ENCODE data around the gene GGA1.
"Not testable (repeated sequence)": the region's sequence is repeated elsewhere in the genome, so short reads cannot be mapped to it uniquely, and the experiment has no call there.

GGA1 gene

DNA sequence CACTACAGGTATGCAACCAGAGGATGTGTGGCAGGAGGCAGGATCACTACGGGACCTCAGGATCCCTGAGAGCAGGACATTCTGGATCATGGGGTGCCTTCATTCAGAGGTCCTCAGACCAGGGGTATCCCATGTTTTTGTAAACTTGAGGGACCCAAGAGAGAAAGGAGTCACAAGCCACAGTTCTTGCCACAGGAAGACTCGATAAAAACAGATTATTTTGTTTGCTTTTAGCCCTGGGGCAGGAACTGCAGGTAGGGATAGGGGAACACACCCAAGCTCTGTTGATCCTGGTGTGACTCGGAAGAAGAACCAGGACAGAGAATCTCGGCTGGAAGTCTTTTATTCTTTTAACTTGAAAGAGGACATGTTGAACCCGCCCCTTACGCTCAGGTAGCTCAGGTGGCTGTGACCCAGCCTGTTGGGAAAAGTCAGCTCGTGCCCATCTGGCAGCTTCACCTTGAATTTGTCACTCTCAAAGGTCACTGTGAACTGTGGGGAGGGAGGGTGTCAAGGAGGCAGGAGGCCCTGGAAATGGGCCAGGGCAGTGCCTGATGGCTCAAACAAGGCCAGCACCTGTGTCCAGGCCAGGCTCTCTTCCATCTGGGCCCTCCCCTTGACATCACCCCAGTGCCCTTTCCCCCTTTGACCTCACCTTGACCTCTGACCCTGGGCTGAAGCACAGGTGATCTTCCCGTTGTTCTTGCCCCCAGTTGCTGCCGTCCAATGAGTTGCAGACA, 38.5 kb upstream of the GGA1 start:
- in situ Hi-C loops (cut with MboI; ENCODE audit: low sequenced_read_pairs), result no loop called here

DNA sequence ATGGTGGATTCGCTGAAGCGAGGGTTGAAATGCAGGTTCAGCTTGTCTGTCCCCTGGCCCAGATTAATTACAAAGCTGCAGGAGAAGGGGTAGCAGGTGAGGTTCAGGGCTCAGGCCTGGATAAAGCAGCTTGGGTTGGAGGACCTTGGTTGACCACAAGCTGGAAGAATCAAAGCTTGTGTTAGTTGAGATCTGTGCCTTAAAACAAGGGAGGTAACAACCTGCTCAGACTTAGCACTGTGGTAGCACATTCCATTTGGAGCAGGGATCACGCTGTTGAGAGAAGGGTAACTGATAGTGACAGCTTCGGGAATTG, 38.0 kb upstream of the GGA1 start:
- in situ Hi-C loops (cut with MboI; ENCODE audit: low sequenced_read_pairs), result no loop called here

DNA sequence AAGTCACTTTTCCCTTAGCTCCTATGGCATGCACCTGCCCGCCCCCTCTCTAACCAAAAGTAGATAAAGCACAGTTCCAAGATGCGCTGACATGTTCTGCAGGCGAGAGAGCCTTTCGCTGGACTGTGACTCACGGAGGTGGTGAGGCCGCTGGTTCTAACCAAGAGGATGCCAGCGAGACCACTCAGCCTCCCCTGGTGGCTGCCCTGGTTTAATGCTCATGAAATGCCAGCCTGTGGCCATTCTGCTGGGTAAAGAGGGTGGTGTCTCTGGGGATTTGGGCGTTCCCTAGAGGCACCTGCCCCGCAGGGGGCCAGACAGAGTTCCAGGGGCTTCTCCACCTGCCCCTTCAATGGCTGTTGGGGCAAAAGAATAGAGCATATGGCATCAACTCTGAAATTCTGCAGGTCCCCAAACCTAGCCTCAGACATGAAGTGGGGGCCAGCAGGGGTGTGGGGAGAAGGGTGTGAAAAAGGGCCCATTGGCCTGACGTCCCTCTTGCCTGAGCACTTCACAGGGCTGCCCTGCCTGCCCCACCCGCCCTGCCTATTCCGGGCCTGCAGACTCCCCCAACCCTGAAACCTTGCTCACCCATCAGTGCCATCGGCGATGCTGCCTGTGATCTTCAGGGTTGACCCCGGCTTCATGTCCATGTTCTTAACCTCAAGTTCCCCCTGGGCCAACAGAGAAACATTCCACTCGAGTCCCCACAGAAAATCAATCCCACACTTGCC, 37.2 kb upstream of the GGA1 start:
- in situ Hi-C loops (cut with MboI; ENCODE audit: low sequenced_read_pairs), result no loop called here

DNA sequence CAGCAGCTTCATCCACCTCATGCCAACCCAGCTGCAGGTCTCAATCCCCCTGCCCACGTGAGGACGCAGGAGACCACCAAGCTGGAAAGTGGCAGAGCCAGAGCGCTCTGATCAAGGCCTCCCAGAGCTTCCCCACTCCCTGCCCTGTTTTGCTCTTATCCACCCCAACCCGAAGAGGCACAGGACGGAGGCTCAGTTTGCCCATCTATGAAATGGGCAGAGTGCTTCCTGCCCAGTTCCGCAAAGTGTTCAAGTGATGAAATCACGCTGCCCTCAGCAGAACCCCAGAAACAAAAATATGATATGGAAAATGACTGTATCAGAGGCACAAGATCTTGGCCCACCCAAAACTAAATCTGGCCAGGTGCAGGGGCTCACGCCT, 36.7 kb upstream of the GGA1 start:
- in situ Hi-C loops (cut with MboI; ENCODE audit: low sequenced_read_pairs), result no loop called here

DNA sequence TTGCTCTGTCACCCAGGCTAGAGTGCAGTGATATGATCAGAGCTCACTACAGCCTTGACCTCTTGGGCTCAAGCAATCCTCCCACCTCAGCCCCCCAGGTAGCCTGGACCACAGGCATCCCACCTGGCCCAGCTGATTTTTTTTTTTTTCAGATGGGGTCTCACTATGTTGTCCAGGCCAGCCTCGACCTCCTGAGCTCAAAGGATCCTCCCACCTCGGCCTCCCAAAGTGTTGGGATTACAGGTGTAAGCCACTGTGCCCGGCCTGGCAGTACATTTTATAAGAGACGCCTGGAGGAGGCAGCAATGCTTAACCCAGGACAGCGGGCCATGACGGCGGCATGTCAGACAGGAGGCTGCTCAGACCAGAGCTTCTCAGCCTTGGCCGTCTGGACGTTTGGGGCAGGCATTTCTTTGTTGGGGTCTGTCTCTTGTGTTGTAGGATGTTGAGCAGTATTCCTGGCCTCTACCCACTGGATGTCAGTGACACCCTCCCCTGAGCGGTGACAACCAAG, 33.1 kb upstream of the GGA1 start:
- in situ Hi-C loops (cut with MboI; ENCODE audit: low sequenced_read_pairs), result no loop called here

DNA sequence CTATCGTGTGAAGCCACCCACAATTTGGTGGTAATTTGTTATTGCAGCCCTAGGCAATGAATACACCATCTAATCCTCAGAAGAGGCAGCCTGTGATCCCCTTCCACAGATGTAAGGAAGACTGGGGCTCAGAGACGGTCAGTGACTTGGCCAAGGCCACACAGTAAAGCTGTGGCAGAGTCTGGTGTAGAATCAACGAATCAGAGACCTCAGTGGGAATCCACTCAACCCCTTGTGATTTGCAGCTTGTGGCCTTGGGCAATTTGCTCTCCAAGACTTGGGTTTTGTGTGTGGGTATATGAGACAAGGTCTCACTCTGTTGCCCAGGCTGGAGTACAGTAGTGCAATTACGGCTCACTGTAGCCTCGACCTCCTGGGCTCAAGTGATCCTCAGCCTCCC, 30.6 kb upstream of the GGA1 start:
- in situ Hi-C loops (cut with MboI; ENCODE audit: low sequenced_read_pairs), result no loop called here

DNA sequence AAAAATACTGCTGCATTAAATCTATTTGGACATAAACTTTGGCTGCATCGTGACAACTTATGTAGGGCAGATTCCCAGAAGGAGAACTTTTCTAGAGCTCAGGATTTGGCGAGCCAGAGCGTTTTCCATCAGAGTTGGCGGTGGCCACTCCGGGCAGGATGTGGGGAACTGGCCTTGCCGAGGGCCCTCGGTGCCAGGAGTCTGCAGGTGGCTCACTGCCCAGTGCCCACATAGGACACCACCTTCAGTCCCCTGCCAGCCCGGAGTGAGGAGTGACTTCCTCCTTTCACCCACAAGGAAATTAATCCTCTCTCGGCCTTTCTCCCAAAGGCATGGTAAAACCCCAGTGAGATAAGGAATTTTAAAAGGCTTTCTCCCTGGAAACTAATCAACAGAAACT, 27.1 kb upstream of the GGA1 start:
- in situ Hi-C loops (cut with MboI; ENCODE audit: low sequenced_read_pairs), result no loop called here

DNA sequence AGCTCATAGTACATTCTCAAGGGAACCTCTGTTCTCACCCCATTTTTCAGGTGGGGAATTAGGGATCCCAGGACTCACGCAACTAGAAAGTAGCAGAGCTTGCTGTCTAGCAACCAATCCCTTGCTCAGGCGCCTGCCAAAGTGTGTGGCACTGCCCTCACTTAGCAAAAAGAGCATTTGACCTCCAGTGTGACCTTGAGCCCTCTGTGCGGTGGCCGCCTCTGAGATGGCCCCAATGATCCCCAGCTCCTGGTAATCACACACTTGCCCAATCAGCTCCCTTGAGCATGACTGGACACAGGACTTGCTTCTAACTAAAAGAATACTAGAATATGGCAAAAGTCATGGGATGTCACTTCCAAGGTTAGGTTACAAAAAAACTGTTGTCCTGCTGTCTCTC, 26.1 kb upstream of the GGA1 start:
- in situ Hi-C loops (cut with MboI; ENCODE audit: low sequenced_read_pairs), result no loop called here

DNA sequence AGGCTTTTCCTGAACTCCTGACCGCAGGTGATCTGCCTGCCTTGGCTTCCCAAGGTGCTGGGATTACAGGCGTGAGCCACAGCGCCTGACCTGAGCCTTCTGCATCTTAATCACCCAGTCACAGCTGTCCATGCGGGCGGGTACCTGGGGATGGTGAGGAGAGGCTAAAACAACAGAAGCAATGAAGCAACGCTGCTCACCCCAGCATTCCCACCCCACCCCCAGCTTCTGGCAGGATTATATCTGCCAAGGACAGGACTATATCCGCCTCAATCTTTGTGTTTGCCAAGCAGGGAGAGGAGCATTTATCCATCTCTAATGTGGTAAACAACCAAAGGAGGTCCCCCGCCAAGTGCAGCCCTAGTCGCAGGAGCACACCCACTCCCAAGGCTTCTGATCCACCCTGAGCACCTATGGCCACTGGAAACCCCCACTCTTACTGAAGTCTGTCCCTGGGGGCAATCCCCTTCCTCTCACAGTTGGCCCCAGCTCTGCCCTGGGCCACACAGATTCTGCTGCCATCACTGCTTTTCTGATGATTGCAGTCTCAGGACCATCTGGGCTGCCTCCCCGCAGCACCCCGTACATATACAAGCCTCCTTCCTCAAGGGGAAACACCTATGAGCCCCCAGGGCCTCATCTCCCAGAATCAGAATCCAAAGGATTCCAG, 20.0 kb upstream of the GGA1 start:
- in situ Hi-C loops (cut with MboI; ENCODE audit: low sequenced_read_pairs), result no loop called here

DNA sequence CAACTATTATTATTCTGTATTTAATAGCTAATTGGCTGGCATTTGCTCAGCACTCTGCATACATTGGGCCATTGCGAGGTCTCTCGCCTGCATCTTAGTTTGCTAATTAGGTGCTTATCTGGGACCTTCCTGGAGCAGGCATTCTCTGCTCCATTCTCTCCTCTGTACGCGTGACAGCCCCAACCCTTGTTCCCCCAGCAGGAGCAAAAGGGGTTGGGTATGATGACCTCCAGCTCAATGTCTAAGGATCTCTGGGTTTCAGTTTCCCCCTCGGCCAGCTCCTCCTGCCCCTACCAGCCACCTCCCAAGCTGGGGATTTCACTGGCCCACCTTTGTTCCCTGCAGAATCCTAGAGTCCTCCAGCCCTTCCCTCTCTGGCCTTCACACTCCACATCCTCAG, 19.0 kb upstream of the GGA1 start:
- in situ Hi-C loops (cut with MboI; ENCODE audit: low sequenced_read_pairs), result no loop called here

DNA sequence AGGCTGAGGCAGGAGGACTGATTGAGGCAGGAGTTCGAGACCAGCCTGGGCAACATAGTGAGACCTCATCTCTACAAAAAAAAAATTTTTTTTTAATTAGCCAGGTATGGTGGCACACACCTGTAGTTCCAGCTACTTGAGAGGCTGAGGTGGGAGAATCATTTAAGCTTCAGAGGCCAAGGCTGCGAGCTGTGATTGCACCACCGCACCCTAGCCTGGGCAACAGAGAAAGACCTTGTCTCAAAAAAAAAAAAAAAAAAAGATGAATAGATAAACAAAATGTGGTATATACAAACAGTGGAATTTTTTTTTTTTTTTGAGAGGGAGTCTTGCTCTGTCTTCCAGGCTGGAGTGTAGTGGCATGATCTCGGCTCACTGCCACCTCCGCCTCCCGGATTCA, 17.6 kb upstream of the GGA1 start:
- in situ Hi-C loops (cut with MboI; ENCODE audit: low sequenced_read_pairs), result not testable (repeated sequence)

DNA sequence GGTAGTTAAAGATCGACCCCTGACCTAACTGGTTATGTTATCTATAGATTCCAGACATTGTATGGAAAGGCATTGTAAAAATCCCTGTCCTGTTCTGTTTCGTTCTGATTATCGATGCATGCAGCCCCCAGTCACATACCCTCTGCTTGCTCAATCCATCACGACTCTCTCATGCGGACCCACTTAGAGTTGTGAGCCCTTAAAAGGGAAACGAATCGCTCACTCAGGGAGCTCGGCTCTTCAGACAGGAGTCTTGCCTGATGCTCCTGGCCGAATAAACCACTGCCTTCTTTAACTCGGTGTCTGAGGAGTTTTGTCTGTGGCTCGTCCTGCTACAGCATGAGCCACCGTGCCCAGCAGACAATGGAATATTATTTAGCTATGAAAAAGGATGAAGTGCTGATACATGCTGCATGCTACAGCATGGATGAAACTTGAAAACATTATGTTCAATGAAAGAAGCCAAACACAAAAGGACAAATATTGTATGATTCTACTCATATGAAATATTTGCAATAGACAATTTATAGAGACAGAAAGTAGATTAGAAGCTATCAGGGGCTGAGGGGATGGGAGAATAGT, 16.7 kb upstream of the GGA1 start:
- in situ Hi-C loops (cut with MboI; ENCODE audit: low sequenced_read_pairs), result no loop called here

DNA sequence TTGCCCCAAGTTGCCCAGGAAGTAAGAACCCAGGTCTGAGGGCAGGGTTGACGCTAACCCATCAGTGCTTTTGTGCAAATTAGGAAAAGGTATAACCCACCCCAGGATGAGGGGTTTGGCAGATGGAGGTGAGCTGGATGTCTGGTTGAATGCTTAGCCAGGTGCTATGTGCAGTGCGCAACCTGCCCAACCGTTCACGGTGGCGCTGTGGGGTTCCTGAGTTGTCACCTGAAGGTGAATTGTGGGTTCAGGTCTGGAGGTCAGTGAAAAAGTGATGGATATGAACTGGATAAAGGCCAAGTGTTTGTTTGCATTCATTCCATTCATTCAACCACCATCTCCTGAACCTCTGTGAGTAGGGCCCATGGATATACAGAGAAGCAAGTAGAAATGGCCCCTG, 14.4 kb upstream of the GGA1 start:
- in situ Hi-C loops (cut with MboI; ENCODE audit: low sequenced_read_pairs), result no loop called here

DNA sequence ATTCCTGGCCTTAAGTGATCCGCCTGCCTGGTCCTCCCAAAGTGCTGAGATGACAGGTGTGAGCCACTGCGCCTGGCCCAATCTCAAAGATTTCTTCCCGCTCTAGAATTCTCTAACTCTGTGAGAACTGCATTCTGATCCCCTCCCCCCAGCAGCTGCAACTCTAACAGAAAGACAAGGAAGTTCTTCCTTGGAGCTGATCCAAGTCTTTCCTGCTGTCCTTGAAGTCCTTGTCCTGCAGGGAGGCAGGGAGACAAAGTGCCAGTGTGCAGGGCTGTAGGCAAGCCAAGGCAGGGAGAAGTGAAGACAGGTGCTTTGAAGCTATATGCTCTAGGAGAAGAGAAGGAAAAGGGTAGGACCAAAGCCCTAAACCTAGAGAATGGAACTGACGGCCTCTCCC, 9.5 kb upstream of the GGA1 start:
- in situ Hi-C loops (cut with MboI; ENCODE audit: low sequenced_read_pairs), result no loop called here

DNA sequence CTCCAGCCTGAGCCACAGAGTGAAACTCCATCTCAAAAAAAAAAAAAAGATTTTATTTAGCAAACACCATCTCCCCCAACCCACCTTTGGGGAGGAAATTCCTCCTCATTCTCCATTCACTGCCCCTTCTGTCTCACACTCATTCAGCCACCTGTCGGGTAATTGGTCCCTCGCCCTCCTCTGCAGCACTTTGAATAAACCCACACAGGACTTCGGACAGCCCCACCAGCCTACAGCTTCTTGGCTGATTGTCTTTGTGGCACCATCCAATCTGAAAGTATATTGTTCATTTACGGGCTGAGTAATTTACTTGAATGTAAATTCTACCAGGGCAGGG, 7.5 kb upstream of the GGA1 start:
- in situ Hi-C loops (cut with MboI; ENCODE audit: low sequenced_read_pairs), result no loop called here

DNA sequence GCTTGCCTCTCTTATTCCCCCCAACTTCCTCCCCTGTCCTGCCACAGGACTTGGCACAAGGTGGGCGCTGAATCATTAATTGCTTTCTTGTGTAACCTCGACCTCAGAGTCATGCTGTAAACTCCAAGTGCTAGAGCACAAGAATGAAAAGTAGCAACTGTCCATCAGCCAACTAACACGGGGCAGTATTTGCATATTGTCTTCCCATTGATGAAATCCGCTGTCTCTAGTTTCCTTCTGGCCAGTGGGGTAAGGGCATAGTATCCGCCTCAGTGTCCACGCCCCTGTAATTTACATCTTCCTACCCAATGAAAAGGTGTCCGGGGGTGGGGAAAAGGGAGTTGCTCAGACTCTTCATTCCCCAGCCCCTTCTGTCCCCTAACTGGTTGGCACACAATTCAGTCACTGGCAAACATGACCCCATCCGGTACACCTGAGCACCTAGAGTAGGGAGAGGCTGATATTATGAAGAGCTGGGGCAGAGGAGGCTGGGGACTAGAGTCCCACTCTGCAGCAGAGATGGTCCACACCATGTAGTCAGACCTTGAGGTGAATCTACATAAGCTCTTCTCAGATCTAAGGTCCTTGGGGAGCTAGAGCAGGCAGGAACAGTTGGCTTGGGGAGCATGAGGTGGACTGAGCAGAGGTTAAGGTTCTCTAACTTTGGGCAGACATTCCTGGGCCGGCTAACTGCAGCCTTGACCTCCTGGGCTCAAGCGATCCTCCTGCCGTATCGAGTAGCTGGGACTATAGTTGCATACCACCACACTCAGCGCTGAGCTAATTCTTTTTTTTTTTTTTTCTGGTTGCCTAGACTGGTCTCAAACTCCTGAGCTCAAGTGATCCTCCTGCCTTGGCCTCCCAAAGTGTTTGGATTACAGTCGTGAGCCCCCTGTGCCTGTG, 6.8 kb upstream of the GGA1 start:
- in situ Hi-C loops (cut with MboI; ENCODE audit: low sequenced_read_pairs), result no loop called here

DNA sequence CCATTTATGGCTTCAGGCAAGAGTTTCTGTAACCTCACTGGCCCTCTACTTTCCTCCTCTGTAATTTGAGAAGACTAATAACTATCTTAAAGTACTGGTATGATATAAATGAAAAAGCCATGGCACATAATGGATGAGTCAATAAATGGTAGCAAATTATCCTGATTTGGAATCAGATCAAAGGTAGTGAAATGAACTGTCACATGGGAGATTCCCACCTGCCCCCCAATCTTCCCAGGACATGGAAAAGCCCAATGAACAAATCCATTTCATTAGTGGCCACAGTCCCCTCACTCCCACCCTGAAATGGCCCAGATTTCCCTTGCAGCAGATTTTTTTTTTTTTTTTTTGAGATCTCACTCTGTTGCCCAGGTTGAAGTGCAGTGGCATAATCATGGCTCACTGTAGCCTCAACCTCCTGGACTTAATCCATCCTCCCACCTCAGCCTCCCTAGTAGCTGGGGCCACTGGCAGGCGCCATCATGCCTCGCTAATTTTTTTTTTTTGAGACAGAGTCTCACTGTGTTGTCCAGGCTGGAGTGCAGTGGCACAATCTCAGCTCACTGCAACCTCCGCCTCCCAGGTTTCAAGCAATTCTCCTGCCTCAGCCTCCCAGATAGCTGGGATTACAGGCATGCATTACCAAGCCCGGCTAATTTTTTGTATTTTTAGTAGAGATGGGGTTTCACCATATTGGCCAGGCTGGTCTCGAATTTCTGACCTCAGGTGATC, 5.9 kb upstream of the GGA1 start:
- in situ Hi-C loops (cut with MboI; ENCODE audit: low sequenced_read_pairs), result not testable (repeated sequence)

DNA sequence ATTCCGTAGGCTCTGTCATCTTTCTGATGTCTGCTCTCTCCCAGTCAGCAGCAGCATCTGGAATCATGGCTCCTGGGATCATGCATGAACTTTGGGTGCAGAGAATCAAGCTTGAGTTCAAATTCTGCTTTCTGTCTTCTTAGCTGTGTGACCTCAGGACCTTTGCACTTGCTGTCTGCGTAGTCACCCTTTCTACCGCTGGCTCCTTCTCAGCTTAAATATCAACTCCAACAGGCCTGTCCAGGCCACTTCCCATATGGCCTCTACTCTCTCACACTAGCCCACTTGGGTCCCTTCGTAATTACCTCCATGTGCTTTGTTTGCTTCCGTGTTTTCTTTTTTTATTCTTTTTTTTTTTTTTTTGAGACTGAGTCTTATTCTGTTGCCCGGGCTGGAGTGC, 4.6 kb upstream of the GGA1 start:
- in situ Hi-C loops (cut with MboI; ENCODE audit: low sequenced_read_pairs), result no loop called here

DNA sequence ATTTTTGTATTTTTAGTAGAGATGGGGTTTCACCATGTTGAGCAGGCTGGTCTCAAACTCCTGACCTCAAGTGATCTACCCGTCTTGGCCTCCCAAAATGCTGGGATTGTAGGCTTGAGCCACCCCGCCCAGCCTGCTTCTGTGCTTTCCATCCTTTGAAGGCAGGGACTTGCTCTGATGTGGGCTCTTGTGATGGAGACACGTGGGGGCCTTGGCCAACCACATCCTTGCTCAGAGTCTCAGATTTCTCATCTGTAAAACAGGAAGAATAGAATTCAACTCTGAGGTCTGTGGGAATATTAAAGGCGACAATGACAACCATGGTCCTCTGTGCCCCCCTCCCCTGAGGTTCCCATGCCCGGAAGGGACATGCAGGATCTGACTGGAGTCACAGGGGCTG, 3.8 kb upstream of the GGA1 start:
- in situ Hi-C loops (cut with MboI; ENCODE audit: low sequenced_read_pairs), result no loop called here

Data from hTERT RPE-1 (cell line).